Right lobe of liver (tissue), 6 donors: Measurements from ENCODE around the gene KCNQ1. TPM values are rescaled to one million over a fixed set of nuclear protein-coding genes. Genes with fewer than 3 reads are reported as not detected.

ENCODE experiments used
- ATAC-seq, 4 donors: fragments of 200-7000 bp; cut with Tn5 transposase; one replicate each; pipeline ENCODE4 v1.9.1; 2020; ENCODE audit warnings: mild to moderate bottlenecking in 4 of 4, moderate library complexity in 4 of 4
- DNase-seq, 3 donors: peaks; one replicate each; pipeline ENCODE4 v3.0.0-alpha.2; 2020
- H3K27ac ChIP-seq, 3 donors: fragments of 200-600 bp; one replicate each; pipeline ENCODE4 v1.8.0; 2022
- H3K27me3 ChIP-seq, 2 donors: fragments of 200-600 bp; one replicate each; pipeline ENCODE4 v1.8.0; 2022
- H3K36me3 ChIP-seq, 4 donors: fragments of 200-600 bp; sonication (generic) in 1 of 4; one replicate each; pipeline versions ENCODE4 v1.5.1 to v1.8.0; 2017 to 2022; ENCODE audit warnings: control low read depth in 1 of 4
- H3K4me1 ChIP-seq, 4 donors: fragments of 200-600 bp; sonication (generic) in 1 of 4; one replicate each; pipeline versions ENCODE4 v1.5.1 to v1.8.0; 2017 to 2022; ENCODE audit warnings: control low read depth in 1 of 4
- H3K4me3 ChIP-seq, 3 donors: fragments of 200-600 bp; one replicate each; pipeline ENCODE4 v1.8.0; 2022
- H3K9me3 ChIP-seq, 4 donors: fragments of 200-600 bp; sonication (generic) in 1 of 4; one replicate each; pipeline versions ENCODE4 v1.5.1 to v1.8.0; 2017 to 2022; ENCODE audit warnings: control low read depth in 1 of 4
- CTCF ChIP-seq, 4 donors: fragments of 200-600 bp in 3 of 4; fragments of 450-650 bp in 1 of 4; IDR thresholded peaks; one replicate each; pipeline versions ENCODE4 v1.5.1 to v1.8.0; 2016 to 2022; ENCODE audit warnings: antibody characterized with exemption in 4 of 4, mild to moderate bottlenecking in 2 of 4
- POLR2A ChIP-seq: fragments of 450-650 bp; IDR thresholded peaks from one replicate; pipeline ENCODE4 v1.6.1; 2017; ENCODE audit warnings: antibody characterized with exemption, mild to moderate bottlenecking
- WGBS: methylation state at CpG from one replicate; pipeline ENCODE4 v1.1.6; 2018; ENCODE audit warnings: low coverage, low lambda C conversion rate; ENCODE audit not compliant: insufficient coverage; ENCODE audit errors: missing lambda C conversion rate; 5-methylcytosine and 5-hydroxymethylcytosine counted together
- intact Hi-C, 2 donors: fragments of 100-400 bp; cut with DNase I; formaldehyde crosslinking; loops; one replicate each; pipeline versions ENCODE4 v1.11.2 to v1.14.1; 2022
- total RNA-seq, 6 experiments: library from RNA; depleted of rRNA in 2 of 6; stranded (reverse); fragments of >200 nt in 2 of 6; fragmentation: NEBNext Ultra II Directional in 3 of 6; extraction: Animal tissue kit (Norgen Biotek cat#: 25700) in 3 of 6; gene quantifications; one replicate each; pipeline versions ENCODE4 v1.1.0 to v1.2.4, GENCODE V29; 2016 to 2023
- donor health status: DM: no; HTN: yes; CAD: no.
- donor health status: DM: no; HTN: no; CAD: no.
- donor health status: DM: no; HTN: no; CAD: no.
- donor health status: DM: no; HTN: yes; CAD: no.
- donor health status: DM: no; HTN: yes; CAD: no.

Gene KCNQ1
- total RNA-seq, 6 experiments from 2014 or later: 0.61 to 2.4 (median 1.8) TPM

GRCh38 chr11:2559527-2560311 is 114.9 kb downstream of the KCNQ1 start:
- no peak for TF ChIP-seq CTCF (IDR thresholded peaks at IDR 0.05)
- no peak for TF ChIP-seq POLR2A
- Histone ChIP-seq H3K36me3 (no peaks in the 10 kb centered on the region), H3K4me1 (no peaks in the 10 kb centered on the region), H3K27me3 (no peaks in the 10 kb centered on the region), H3K9me3 (no peaks in the 10 kb centered on the region), H3K27ac (no peak overlapping the region), H3K4me3 (no peak overlapping the region)
- ATAC-seq: no peak
- DNase-seq: peak in 2 of 3 donors; percentile 19 to 44
- intact Hi-C loops: no loop called here
- WGBS: 62% methylated on average over 7 of the region's 28 CpGs

- no peak for TF ChIP-seq POLR2A
- no peak for TF ChIP-seq CTCF (IDR thresholded peaks at IDR 0.05)
- intact Hi-C loops: no loop called here
- no peaks in the 10 kb centered on the region for H3K9me3 ChIP-seq
- peak in 2 of 3 donors; percentile 31 to 52 for DNase-seq
- no peak overlapping the region for H3K27ac ChIP-seq
- no peaks in the 10 kb centered on the region for H3K4me1 ChIP-seq
- no peak overlapping the region for H3K4me3 ChIP-seq
- WGBS: 33% methylated on average over 3 of the region's 27 CpGs
- no peaks in the 10 kb centered on the region for H3K27me3 ChIP-seq
- peak in 3 of 4 donors; percentile 6 to 69 (median 68) for ATAC-seq
- H3K36me3 ChIP-seq: no peaks in the 10 kb centered on the region
These were observed 117.1 kb downstream of the KCNQ1 start for GRCh38 chr11:2561696-2562581.

- Histone ChIP-seq H3K27ac (no peak overlapping the region), H3K4me1 (no peaks in the 10 kb centered on the region), H3K27me3 (no peaks in the 10 kb centered on the region), H3K4me3 (no peak overlapping the region), H3K36me3 (no peaks in the 10 kb centered on the region), H3K9me3 (no peaks in the 10 kb centered on the region)
- 53% methylated on average over 6 of the region's 6 CpGs for WGBS
- TF ChIP-seq POLR2A (no peak), CTCF (IDR thresholded peaks at IDR 0.05) (no peak)
- intact Hi-C loops: no loop called here
- ATAC-seq (no peak), DNase-seq (no peak)
These were observed 118.0 kb downstream of the KCNQ1 start for GRCh38 chr11:2562890-2563212.

GRCh38 chr11:2563213-2564007 is 118.6 kb downstream of the KCNQ1 start:
- no peaks in the 10 kb centered on the region for H3K9me3 ChIP-seq
- H3K27ac ChIP-seq: no peak overlapping the region
- no peaks in the 10 kb centered on the region for H3K4me1 ChIP-seq
- H3K4me3 ChIP-seq: no peak overlapping the region
- intact Hi-C loops: no loop called here
- no peaks in the 10 kb centered on the region for H3K27me3 ChIP-seq
- TF ChIP-seq POLR2A (no peak), CTCF (IDR thresholded peaks at IDR 0.05) (no peak)
- 57% methylated on average over 6 of the region's 28 CpGs for WGBS
- ATAC-seq: peak in 2 of 4 donors; percentile 17 to 25
- DNase-seq: peak in 1 of 3 donors; percentile 28
- H3K36me3 ChIP-seq: no peaks in the 10 kb centered on the region
